ENCODE results near the gene ISLR. TPM values are rescaled to one million over a fixed set of nuclear protein-coding genes. Genes with fewer than 3 reads are reported as not detected.

ISLR gene
- total and polyA plus RNA-seq, 2 of the 4 experiments (the other 2 are of a cell fraction), result under 0.01 to 0.79 TPM

- no peak overlapping the region for H4K91ac ChIP-seq (ENCODE audit: insufficient read depth, low read depth, low read length)
- intact Hi-C loops (cut with micrococcal nuclease) (no loop called here), dilution Hi-C loops (cut with HindIII; ENCODE audit: low sequenced_read_pairs, unreplicated experiment) (no loop called here), in situ Hi-C loops (cut with MboI; ENCODE audit: low sequenced_read_pairs) (no loop called here)
- H4K8ac ChIP-seq (ENCODE audit: low read depth in 2 of 2, low read length in 2 of 2), result no peak overlapping the region
- H3K27ac ChIP-seq (ENCODE audit: insufficient read depth, low read length), result no peak overlapping the region
- no peak overlapping the region for H3K14ac ChIP-seq (replicated peaks; ENCODE audit: low read depth, low read length)
- H3K56ac ChIP-seq (ENCODE audit: extremely low read depth, insufficient read depth, low read length), result no peak overlapping the region
- H4K20me1 ChIP-seq (ENCODE audit: insufficient read depth, low read length), result no peaks in the 10 kb centered on the region; the same call in 1 of the 2 replicates
- ChIA-PET CTCF (no interaction called here), POLR2A (ENCODE audit: unreplicated experiment) (no interaction called here)
- DNase-seq (no peak), ATAC-seq (ENCODE audit: low read depth) (no peak)
- H2BK5ac ChIP-seq (ENCODE audit: low read depth, low read length, poor library complexity, severe bottlenecking), result no peak overlapping the region
- H3K27me3 ChIP-seq (ENCODE audit: control insufficient read depth, insufficient read depth, low read length), result peaks cover 33% of the 10 kb centered on the region
- H2AK9ac ChIP-seq (replicated peaks; ENCODE audit: low read depth, low read length, poor library complexity), result no peak overlapping the region
- TF ChIP-seq MAZ (IDR thresholded peaks at IDR 0.05; ENCODE audit: borderline replicate concordance, low read depth, low read length) (no peak), USF2 (IDR thresholded peaks at IDR 0.05; ENCODE audit: low read depth, low read length) (no peak), RFX5 (IDR thresholded peaks at IDR 0.05; ENCODE audit: low read depth, low read length) (no peak), RAD21 (IDR thresholded peaks at IDR 0.05; ENCODE audit: low read length) (no peak), ELK1 (IDR thresholded peaks at IDR 0.05; ENCODE audit: borderline replicate concordance, low read depth, low read length) (no peak), MAFK (IDR thresholded peaks at IDR 0.05; ENCODE audit: low read depth, low read length) (no peak), FOS (IDR thresholded peaks at IDR 0.05; ENCODE audit: low read depth, low read length) (no peak), MXI1 (IDR thresholded peaks at IDR 0.05; ENCODE audit: borderline replicate concordance, low read depth, low read length) (no peak), CTCF (conservative IDR thresholded peaks at IDR 0.05; ENCODE audit: low read depth, low read length) (no peak), SMC3 (IDR thresholded peaks at IDR 0.05; ENCODE audit: low read depth, low read length) (no peak), BHLHE40 (IDR thresholded peaks at IDR 0.05; ENCODE audit: low read depth, low read length) (no peak), CEBPB (IDR thresholded peaks at IDR 0.05; ENCODE audit: low read depth, low read length) (no peak), POLR2A (IDR thresholded peaks at IDR 0.05; ENCODE audit: low read depth, low read length) (no peak), NFE2L2 (IDR thresholded peaks at IDR 0.05; ENCODE audit: low read depth, low read length) (no peak), RCOR1 (IDR thresholded peaks at IDR 0.05; ENCODE audit: insufficient replicate concordance, low read length) (no peak)
- H2BK120ac ChIP-seq (ENCODE audit: low read depth, low read length), result no peak overlapping the region
- H3K4me3 ChIP-seq (ENCODE audit: insufficient read depth, low read depth, low read length), result no peak overlapping the region
- no peaks in the 10 kb centered on the region for H3K9me1 ChIP-seq (ENCODE audit: insufficient read depth, low read length)
- H2AK5ac ChIP-seq (ENCODE audit: low read depth, low read length), result no peak overlapping the region
- H2AFZ ChIP-seq (replicated peaks; ENCODE audit: low read length, poor library complexity), result no peak overlapping the region
- no peak overlapping the region for H4K5ac ChIP-seq (ENCODE audit: low read depth, low read length)
- no peaks in the 10 kb centered on the region for H3K79me1 ChIP-seq (ENCODE audit: low read depth in 1 of 2, low read length in 2 of 2)
- no peaks in the 10 kb centered on the region for H3K36me3 ChIP-seq (ENCODE audit: control insufficient read depth, insufficient read depth, low read length)
- H3K4me1 ChIP-seq (ENCODE audit: control insufficient read depth, insufficient read depth, low read length), result peaks cover 11% of the 10 kb centered on the region
- no peak overlapping the region for H2BK20ac ChIP-seq (ENCODE audit: low read depth, low read length)
- H3K4ac ChIP-seq (ENCODE audit: low read depth, low read length), result no peak overlapping the region
- H3K9me3 ChIP-seq (ENCODE audit: control insufficient read depth, insufficient read depth, low read length), result no peaks in the 10 kb centered on the region
- no peak overlapping the region for H3K23ac ChIP-seq (ENCODE audit: low read depth, low read length)
- no peak overlapping the region for H3K4me2 ChIP-seq (ENCODE audit: low read depth, low read length)
- no peak overlapping the region for H3K18ac ChIP-seq (ENCODE audit: low read depth, low read length)
- no peak overlapping the region for H2BK15ac ChIP-seq (ENCODE audit: low read depth, low read length)
- no peak overlapping the region for H3K9ac ChIP-seq (ENCODE audit: low read depth, low read length)
- BruUV-seq (replicated peaks), result no TSS peak
- 50% methylated on average over 3 of the region's 15 CpGs; no CpG with 5 or more reads in 1 of the 2 experiments for WGBS, 2 experiments (ENCODE audit: extremely low coverage in 2 of 2, insufficient read length in 1 of 2)
These were observed 3.3 kb upstream of the ISLR start for GRCh38 chr15:74170071-74170844.
